H9 (cell line): ENCODE data around the gene AKAP7. TPM values are rescaled to one million over a fixed set of nuclear protein-coding genes. Genes with fewer than 3 reads are reported as not detected.

Experiments used
- DNase-seq: peaks from one replicate; pipeline ENCODE4 v3.0.0-alpha.2; 2017
- H2AFZ ChIP-seq: one replicate; pipeline ENCODE4 v1.6.1; 2013; ENCODE audit warnings: mild to moderate bottlenecking, low read length, control low read depth, moderate library complexity
- H2AK5ac ChIP-seq: 2 replicates; pipeline ENCODE4 v1.6.1; 2013; ENCODE audit warnings: low read length, control low read depth, mixed read lengths; ENCODE audit not compliant: insufficient read length
- H2BK120ac ChIP-seq: one replicate; pipeline ENCODE4 v1.6.1; 2013; ENCODE audit warnings: low read depth, mild to moderate bottlenecking, low read length, control low read depth, inconsistent platforms; ENCODE audit not compliant: poor library complexity, severe bottlenecking
- H2BK12ac ChIP-seq: 2 replicates; pipeline ENCODE4 v1.6.1; 2013; ENCODE audit warnings: low read length, control low read depth, mixed read lengths, low read depth; ENCODE audit not compliant: insufficient read length
- H2BK15ac ChIP-seq: 2 replicates; pipeline ENCODE4 v1.6.1; 2013; ENCODE audit warnings: low read depth, low read length, control low read depth
- H2BK20ac ChIP-seq: one replicate; pipeline ENCODE4 v1.6.1; 2013; ENCODE audit warnings: low read depth, mild to moderate bottlenecking, low read length, control low read depth, inconsistent platforms; ENCODE audit not compliant: poor library complexity, severe bottlenecking
- H2BK5ac ChIP-seq: 2 replicates; pipeline ENCODE4 v1.6.1; 2013; ENCODE audit warnings: low read length, control low read depth, mixed read lengths; ENCODE audit not compliant: insufficient read length
- H3K14ac ChIP-seq: 2 replicates; pipeline ENCODE4 v1.6.1; 2013; ENCODE audit warnings: low read length, control low read depth; ENCODE audit not compliant: insufficient read depth
- H3K18ac ChIP-seq: 2 replicates; pipeline ENCODE4 v1.6.1; 2013; ENCODE audit warnings: low read depth, mild to moderate bottlenecking, mixed read lengths, low read length, control low read depth; ENCODE audit not compliant: insufficient read length
- H3K23ac ChIP-seq: 2 replicates; pipeline ENCODE4 v1.6.1; 2013; ENCODE audit warnings: low read length, control low read depth, mixed read lengths, low read depth; ENCODE audit not compliant: insufficient read length
- H3K23me2 ChIP-seq: 2 replicates; pipeline ENCODE4 v1.6.1; 2013; ENCODE audit warnings: low read depth, mild to moderate bottlenecking, mixed read lengths, low read length, control low read depth; ENCODE audit not compliant: insufficient read length, poor library complexity, severe bottlenecking
- H3K27ac ChIP-seq: 2 replicates; pipeline ENCODE4 v1.5.1; 2013; ENCODE audit warnings: low read length, control low read depth, mixed read lengths, low read depth; ENCODE audit not compliant: insufficient read length
- H3K27me3 ChIP-seq: 2 replicates; pipeline ENCODE4 v1.6.1; 2013; ENCODE audit warnings: low read length, control low read depth, inconsistent platforms; ENCODE audit not compliant: insufficient read depth
- H3K4ac ChIP-seq: 2 replicates; pipeline ENCODE4 v1.6.1; 2013; ENCODE audit warnings: low read depth, mild to moderate bottlenecking, control low read depth, inconsistent platforms, low read length, moderate library complexity
- H3K4me1 ChIP-seq: 2 replicates; pipeline ENCODE4 v1.6.1; 2013; ENCODE audit warnings: low read length, control low read depth, inconsistent platforms; ENCODE audit not compliant: insufficient read depth
- H3K4me2 ChIP-seq: 2 replicates; pipeline ENCODE4 v1.6.1; 2013; ENCODE audit warnings: low read length, control low read depth, mixed read lengths; ENCODE audit not compliant: insufficient read length, insufficient read depth
- H3K56ac ChIP-seq: 2 replicates; pipeline ENCODE4 v1.6.1; 2013; ENCODE audit warnings: low read depth, mild to moderate bottlenecking, mixed read lengths, low read length, control low read depth; ENCODE audit not compliant: insufficient read length
- H3K79me1 ChIP-seq: 2 replicates; pipeline ENCODE4 v1.6.1; 2013; ENCODE audit warnings: low read depth, mild to moderate bottlenecking, moderate library complexity, low read length, control low read depth, inconsistent platforms; ENCODE audit not compliant: insufficient read depth, poor library complexity, severe bottlenecking
- H3K79me2 ChIP-seq: 2 replicates; pipeline ENCODE4 v1.6.1; 2013; ENCODE audit warnings: low read length, control low read depth, inconsistent platforms; ENCODE audit not compliant: insufficient read depth
- H3K9ac ChIP-seq: 2 replicates; pipeline ENCODE4 v1.6.1; 2013; ENCODE audit warnings: low read length, control low read depth, mixed read lengths; ENCODE audit not compliant: insufficient read length; ENCODE audit errors: extremely low read depth
- H3K9me3 ChIP-seq: one replicate; pipeline ENCODE4 v1.6.1; 2013; ENCODE audit warnings: low read depth, low read length, inconsistent platforms; ENCODE audit not compliant: control insufficient read depth
- H3T11ph ChIP-seq: one replicate; pipeline ENCODE4 v1.6.1; 2013; ENCODE audit warnings: mild to moderate bottlenecking, low read length, control low read depth, inconsistent platforms
- H4K20me1 ChIP-seq: one replicate; pipeline ENCODE4 v1.6.1; 2013; ENCODE audit not compliant: control insufficient read depth, insufficient read length, insufficient read depth
- H4K5ac ChIP-seq: 2 replicates; pipeline ENCODE4 v1.6.1; 2013; ENCODE audit warnings: low read depth, mild to moderate bottlenecking, mixed read lengths, low read length, control low read depth; ENCODE audit not compliant: insufficient read length
- H4K8ac ChIP-seq: replicated peaks from 2 replicates; pipeline ENCODE4 v1.6.1; 2013; ENCODE audit warnings: low read length, control low read depth, mixed read lengths, low read depth; ENCODE audit not compliant: insufficient read length
- H4K91ac ChIP-seq: 2 replicates; pipeline ENCODE4 v1.6.1; 2013; ENCODE audit warnings: low read depth, mild to moderate bottlenecking, moderate library complexity, mixed read lengths, low read length, control low read depth; ENCODE audit not compliant: insufficient read length
- H3K27ac Mint-ChIP-seq, 3 experiments: 2 replicates in 2 of 3; 3 replicates in 1 of 3; pipeline ENCODE4 v1.8.0; 2020 to 2021; ENCODE audit warnings: mixed read lengths in 3 of 3, mild to moderate bottlenecking in 1 of 3, moderate library complexity in 1 of 3
- H3K27me3 Mint-ChIP-seq: 2 replicates; pipeline ENCODE4 v1.8.0; 2021; ENCODE audit warnings: low read depth, mild to moderate bottlenecking, moderate library complexity, mixed read lengths
- H3K36me3 Mint-ChIP-seq, 3 experiments: 2 replicates in 2 of 3; 3 replicates in 1 of 3; pipeline ENCODE4 v1.8.0; 2020 to 2021; ENCODE audit warnings: low read depth in 3 of 3, mixed read lengths in 3 of 3; ENCODE audit not compliant: insufficient read depth in 1 of 3
- H3K4me1 Mint-ChIP-seq, 2 experiments: 2 replicates each; pipeline ENCODE4 v1.8.0; 2020; ENCODE audit warnings: mixed read lengths in 2 of 2
- H3K4me3 Mint-ChIP-seq, 2 experiments: 2 replicates in 1 of 2; 3 replicates in 1 of 2; pipeline ENCODE4 v1.8.0; 2020 to 2021; ENCODE audit warnings: mild to moderate bottlenecking in 2 of 2, mixed read lengths in 2 of 2, moderate library complexity in 1 of 2
- H3K9me3 Mint-ChIP-seq, 2 experiments: 2 replicates in 1 of 2; 3 replicates in 1 of 2; pipeline ENCODE4 v1.8.0; 2020; ENCODE audit warnings: mild to moderate bottlenecking in 2 of 2, mixed read lengths in 2 of 2, moderate library complexity in 1 of 2
- WGBS: extraction: QIAGEN DNeasy Blood & Tissue Kit; methylation state at CpG from one replicate; pipeline ENCODE4 v1.1.7; 2013; ENCODE audit warnings: missing lambda C conversion rate, low lambda C conversion rate, mixed read lengths; ENCODE audit not compliant: insufficient read length; ENCODE audit errors: extremely low coverage; 5-methylcytosine and 5-hydroxymethylcytosine counted together
- total RNA-seq: library from RNA; stranded (reverse); gene quantifications from 2 replicates; pipeline ENCODE4 v1.2.1, GENCODE V29; 2021
- TF ChIP-seq, protein P1 (sequence below): fragments of 200-600 bp; sonication (generic); conservative IDR thresholded peaks from 3 replicates; pipeline ENCODE4 v1.8.0; 2021; ENCODE audit warnings: antibody characterized with exemption, mild to moderate bottlenecking

Gene AKAP7
- total RNA-seq, 1 experiment from 2014 or later = 9.8 TPM

DNA sequence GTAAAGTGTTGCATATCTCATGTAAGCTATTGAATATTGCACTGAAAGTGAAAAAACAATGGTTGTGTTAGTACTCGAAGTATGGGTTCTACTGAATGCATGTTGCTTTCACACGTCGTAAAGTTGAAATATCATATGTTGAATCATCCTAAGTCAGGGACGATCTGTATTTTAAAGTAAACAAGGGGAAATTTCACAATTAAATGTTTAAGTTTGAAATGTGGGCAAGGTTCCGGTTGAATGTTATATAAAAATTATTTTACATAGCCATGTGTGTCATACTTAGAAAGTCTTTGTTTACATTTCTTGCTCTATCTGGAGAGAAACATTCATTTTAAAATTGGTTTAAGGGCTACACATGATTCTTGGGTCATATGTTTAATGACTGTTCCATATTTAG lies 76.8 kb downstream of the AKAP7 start:
- Histone ChIP-seq H2BK120ac (no peak overlapping the region), H4K91ac (no peak overlapping the region), H3K23ac (no peak overlapping the region), H3K14ac (no peak overlapping the region), H3K79me1 (no peaks in the 10 kb centered on the region), H2AK5ac (no peak overlapping the region), H3K4ac (no peak overlapping the region), H2BK5ac (no peak overlapping the region), H3K79me2 (no peaks in the 10 kb centered on the region), H3K4me2 (no peak overlapping the region), H3K9me3 (no peaks in the 10 kb centered on the region), H2BK20ac (no peak overlapping the region), H4K5ac (no peak overlapping the region), H2BK15ac (no peak overlapping the region), H4K8ac (no peak overlapping the region), H3K4me1 (0 out of 2 replicates have a peak, but pooled peaks cover 2% of the 10 kb centered on the region), H2BK12ac (no peak overlapping the region), H3K9ac (no peak overlapping the region), H3K27me3 (no peaks in the 10 kb centered on the region), H3K56ac (no peak overlapping the region), H3K27ac (no peak overlapping the region), H3T11ph (no peak overlapping the region), H3K23me2 (no peaks in the 10 kb centered on the region), H4K20me1 (no peaks in the 10 kb centered on the region), H2AFZ (no peak overlapping the region), H3K18ac (no peak overlapping the region)
- TF ChIP-seq, protein P1, sequence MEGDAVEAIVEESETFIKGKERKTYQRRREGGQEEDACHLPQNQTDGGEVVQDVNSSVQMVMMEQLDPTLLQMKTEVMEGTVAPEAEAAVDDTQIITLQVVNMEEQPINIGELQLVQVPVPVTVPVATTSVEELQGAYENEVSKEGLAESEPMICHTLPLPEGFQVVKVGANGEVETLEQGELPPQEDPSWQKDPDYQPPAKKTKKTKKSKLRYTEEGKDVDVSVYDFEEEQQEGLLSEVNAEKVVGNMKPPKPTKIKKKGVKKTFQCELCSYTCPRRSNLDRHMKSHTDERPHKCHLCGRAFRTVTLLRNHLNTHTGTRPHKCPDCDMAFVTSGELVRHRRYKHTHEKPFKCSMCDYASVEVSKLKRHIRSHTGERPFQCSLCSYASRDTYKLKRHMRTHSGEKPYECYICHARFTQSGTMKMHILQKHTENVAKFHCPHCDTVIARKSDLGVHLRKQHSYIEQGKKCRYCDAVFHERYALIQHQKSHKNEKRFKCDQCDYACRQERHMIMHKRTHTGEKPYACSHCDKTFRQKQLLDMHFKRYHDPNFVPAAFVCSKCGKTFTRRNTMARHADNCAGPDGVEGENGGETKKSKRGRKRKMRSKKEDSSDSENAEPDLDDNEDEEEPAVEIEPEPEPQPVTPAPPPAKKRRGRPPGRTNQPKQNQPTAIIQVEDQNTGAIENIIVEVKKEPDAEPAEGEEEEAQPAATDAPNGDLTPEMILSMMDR = no peak
- peaks cover 4 to 7% (median 5%) of the 10 kb centered on the region in 3 experiments; a peak in 5 of 7 replicates for H3K36me3 Mint-ChIP-seq
- peaks cover 12 to 17% of the 10 kb centered on the region in 2 experiments for H3K4me1 Mint-ChIP-seq
- H3K9me3 Mint-ChIP-seq = no peaks in the 10 kb centered on the region; a peak in 1 of 5 replicates
- H3K27me3 Mint-ChIP-seq = no peaks in the 10 kb centered on the region
- H3K27ac Mint-ChIP-seq = no peak overlapping the region
- no peak overlapping the region for H3K4me3 Mint-ChIP-seq
- DNase-seq = no peak
- no CpG with 5 or more reads among the region's 5 CpGs for WGBS
